Neutrophil (primary cell): ENCODE data around the gene NAB2.

Experiments used
- H3K27ac ChIP-seq: fragments of 200-600 bp; sonication (generic); 2 replicates; pipeline ENCODE4 v1.5.1; 2016; ENCODE audit warnings: mild to moderate bottlenecking, moderate library complexity
- H3K27me3 ChIP-seq: fragments of 200-600 bp; sonication (generic); 2 replicates; pipeline ENCODE4 v1.6.0; 2016; ENCODE audit warnings: mild to moderate bottlenecking
- H3K36me3 ChIP-seq: fragments of 200-600 bp; sonication (generic); 2 replicates; pipeline ENCODE4 v1.5.1; 2017
- H3K4me1 ChIP-seq, 2 experiments: fragments of 200-600 bp in 1 of 2; sonication (generic) in 1 of 2; 1 replicate in 1 of 2; 2 replicates in 1 of 2; pipeline versions ENCODE4 v1.5.1 to v1.6.1; 2013 to 2016; ENCODE audit warnings: low read depth in 1 of 2, low read length in 1 of 2, mild to moderate bottlenecking in 1 of 2, moderate library complexity in 1 of 2; ENCODE audit not compliant: control insufficient read depth in 1 of 2, insufficient read depth in 1 of 2
- H3K4me3 ChIP-seq, 2 experiments: fragments of 200-600 bp in 1 of 2; sonication (generic) in 1 of 2; 1 replicate in 1 of 2; 2 replicates in 1 of 2; pipeline ENCODE4 v1.5.1; 2013 to 2016; ENCODE audit warnings: low read depth in 1 of 2, low read length in 1 of 2, mild to moderate bottlenecking in 1 of 2, moderate library complexity in 1 of 2
- H3K9me3 ChIP-seq: fragments of 200-600 bp; sonication (generic); 2 replicates; pipeline ENCODE4 v1.5.1; 2016
- TF ChIP-seq, protein P1 (sequence below): fragments of 200-600 bp; sonication (generic); IDR thresholded peaks from 2 replicates; pipeline ENCODE4 v1.5.1; 2016; ENCODE audit warnings: antibody characterized with exemption

NAB2 gene

DNA sequence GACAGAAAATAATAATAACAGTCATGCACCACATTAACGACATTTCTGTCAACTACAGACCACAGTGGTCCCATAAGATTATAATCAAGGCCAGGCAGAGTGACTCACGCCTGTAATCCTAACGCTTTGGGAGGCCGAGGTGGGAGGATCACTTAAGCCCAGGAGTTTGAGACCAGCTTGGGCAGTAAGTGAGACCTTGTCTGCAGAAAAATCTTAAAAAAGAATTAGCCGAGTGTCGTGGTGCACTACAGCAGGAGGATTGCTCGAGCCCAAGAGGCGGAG, 8.6 kb downstream of the NAB2 start:
- Histone ChIP-seq H3K4me1 (peaks cover 12 to 19% of the 10 kb centered on the region in 2 experiments), H3K27ac (no peak overlapping the region)

DNA sequence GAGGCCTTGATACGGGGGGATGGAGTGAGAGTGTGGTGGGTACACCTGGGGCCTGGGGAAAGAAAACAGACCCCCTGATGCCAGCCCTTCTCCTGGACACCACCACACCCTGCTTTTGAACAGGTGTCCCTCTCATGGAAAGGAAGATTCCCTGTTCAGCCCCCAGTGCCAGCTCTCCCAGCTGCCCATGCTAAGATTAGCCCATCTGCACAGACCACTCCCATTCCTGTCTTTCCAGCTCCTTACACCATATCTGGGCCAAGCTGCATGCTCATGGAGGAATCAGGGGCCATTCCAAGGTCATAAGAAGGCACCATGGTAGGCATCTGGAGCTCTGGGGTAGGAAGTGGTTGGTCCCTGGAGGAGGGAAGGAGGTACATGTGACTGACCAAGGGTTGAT, 9.6 kb downstream of the NAB2 start:
- Histone ChIP-seq H3K27me3 (no peaks in the 10 kb centered on the region), H3K4me3 (no peak overlapping the region), H3K27ac (peak overlapping the region; percentile 50), H3K9me3 (peaks cover 8% of the 10 kb centered on the region), H3K4me1 (peaks cover 15 to 22% of the 10 kb centered on the region in 2 experiments), H3K36me3 (peaks cover 87% of the 10 kb centered on the region)
- TF ChIP-seq, protein P1, sequence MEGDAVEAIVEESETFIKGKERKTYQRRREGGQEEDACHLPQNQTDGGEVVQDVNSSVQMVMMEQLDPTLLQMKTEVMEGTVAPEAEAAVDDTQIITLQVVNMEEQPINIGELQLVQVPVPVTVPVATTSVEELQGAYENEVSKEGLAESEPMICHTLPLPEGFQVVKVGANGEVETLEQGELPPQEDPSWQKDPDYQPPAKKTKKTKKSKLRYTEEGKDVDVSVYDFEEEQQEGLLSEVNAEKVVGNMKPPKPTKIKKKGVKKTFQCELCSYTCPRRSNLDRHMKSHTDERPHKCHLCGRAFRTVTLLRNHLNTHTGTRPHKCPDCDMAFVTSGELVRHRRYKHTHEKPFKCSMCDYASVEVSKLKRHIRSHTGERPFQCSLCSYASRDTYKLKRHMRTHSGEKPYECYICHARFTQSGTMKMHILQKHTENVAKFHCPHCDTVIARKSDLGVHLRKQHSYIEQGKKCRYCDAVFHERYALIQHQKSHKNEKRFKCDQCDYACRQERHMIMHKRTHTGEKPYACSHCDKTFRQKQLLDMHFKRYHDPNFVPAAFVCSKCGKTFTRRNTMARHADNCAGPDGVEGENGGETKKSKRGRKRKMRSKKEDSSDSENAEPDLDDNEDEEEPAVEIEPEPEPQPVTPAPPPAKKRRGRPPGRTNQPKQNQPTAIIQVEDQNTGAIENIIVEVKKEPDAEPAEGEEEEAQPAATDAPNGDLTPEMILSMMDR, result no peak

More for the DNA sequence above, 8.6 kb downstream of the NAB2 start:
- Histone ChIP-seq H3K9me3 (peaks cover 8% of the 10 kb centered on the region), H3K36me3 (peaks cover 79% of the 10 kb centered on the region), H3K4me3 (no peak overlapping the region), H3K27me3 (no peaks in the 10 kb centered on the region)
- TF ChIP-seq, protein P1, result no peak

DNA sequence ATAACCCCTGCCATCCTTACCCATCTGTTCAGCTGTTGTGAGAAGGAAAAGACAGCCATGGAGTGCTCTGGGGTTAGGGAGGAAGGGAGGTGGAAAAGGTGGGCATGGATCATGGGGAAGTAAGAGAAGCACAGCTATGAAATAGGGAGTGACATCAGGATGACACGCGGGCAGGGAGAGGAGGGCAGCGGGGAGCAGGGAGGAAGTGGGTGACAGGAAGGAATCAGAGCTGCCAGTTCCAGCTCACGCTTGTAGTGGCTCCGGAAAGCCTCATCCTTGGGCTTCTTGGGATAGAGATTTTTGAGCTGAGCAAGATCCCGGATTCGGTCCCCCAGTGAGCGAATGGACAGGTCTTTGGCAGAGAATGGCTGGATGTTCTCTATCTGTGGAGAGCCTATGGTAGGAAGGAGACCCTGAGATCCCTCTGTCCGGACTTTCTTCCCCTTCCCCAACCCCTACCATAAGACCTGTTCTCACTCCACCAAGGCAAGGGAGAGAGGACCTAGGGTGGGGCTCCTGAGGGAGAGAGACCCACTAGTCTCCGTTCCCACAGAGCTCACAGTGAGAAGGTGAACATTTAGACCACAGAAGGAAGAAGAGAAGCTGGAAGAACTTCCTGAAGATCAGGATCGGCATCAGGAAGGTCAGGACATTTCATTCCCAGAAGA, 10.3 kb downstream of the NAB2 start:
- TF ChIP-seq, protein P1, result no peak
- peak overlapping the region; percentile 50 for H3K27ac ChIP-seq
- H3K4me3 ChIP-seq, result no peak overlapping the region
- H3K36me3 ChIP-seq, result peaks cover 93% of the 10 kb centered on the region
- H3K27me3 ChIP-seq, result no peaks in the 10 kb centered on the region
- peaks cover 15 to 20% of the 10 kb centered on the region in 2 experiments for H3K4me1 ChIP-seq
- peaks cover 8% of the 10 kb centered on the region for H3K9me3 ChIP-seq

DNA sequence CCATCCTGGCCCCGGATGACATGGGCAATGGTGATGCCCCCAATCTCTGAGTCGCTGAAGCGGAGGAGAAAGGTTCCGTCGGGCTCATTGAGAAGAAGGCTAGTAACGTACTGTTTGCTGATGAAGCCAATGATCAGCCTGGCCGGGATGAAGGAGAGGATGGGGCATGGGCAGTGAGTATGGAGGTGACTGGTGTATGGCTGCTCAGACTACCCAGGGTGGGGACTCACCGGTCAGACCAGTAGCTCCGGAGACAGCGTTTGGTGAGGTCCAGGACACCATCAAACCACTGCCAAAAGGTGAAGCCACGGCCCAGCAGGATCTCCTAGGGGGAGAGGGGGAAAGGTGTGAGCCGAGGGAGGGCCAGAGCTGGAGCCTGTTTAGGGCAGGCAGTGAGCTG, 10.9 kb downstream of the NAB2 start:
- peaks cover 15 to 20% of the 10 kb centered on the region in 2 experiments for H3K4me1 ChIP-seq
- H3K27me3 ChIP-seq, result no peaks in the 10 kb centered on the region
- no peak overlapping the region for H3K4me3 ChIP-seq
- H3K27ac ChIP-seq, result peak overlapping the region; percentile 50
- peaks cover 8% of the 10 kb centered on the region for H3K9me3 ChIP-seq
- TF ChIP-seq, protein P1, result no peak
- peaks cover 98% of the 10 kb centered on the region for H3K36me3 ChIP-seq

DNA sequence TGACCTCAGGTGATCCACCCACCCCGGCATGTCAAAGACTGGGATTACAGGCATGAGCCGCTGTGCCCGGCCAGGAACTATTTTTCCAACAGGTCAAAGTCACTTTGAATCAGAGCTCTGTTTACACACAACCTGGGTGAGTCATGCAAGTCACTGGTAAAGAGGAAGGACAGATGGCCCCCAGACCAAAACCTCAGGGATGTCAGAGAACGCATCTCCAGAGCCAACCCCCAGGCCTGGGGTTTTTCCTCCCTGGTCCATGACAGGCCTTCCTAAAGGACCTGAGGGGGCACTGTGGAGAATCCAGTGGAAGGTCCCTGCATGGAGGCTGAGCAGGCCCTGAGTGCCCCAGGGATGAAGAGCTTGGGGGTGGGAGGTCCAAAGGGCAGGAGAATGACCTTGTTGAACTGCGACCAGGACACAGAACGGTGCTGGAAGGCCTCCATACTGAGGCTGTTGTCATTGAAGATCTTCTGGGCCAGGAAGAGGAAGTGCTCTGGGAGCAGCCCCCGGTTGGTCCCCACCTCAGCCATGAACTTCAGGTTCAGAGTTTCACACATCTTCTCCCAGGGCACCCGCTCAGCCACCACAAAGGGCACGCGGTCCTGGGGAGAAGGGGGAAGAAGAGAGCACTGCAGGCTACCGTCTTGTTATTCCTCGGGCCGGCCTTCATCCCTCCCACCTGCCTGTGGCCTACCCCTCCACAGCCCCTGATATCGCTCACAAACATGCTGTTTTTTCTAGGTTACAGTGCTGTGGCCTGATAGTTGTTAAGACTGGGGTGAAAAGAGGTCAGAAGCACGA, 13.2 kb downstream of the NAB2 start:
- Histone ChIP-seq H3K4me3 (peak overlapping the region; percentile 22 to 37), H3K27ac (peak overlapping the region; percentile 92), H3K9me3 (peaks cover 8% of the 10 kb centered on the region), H3K27me3 (no peaks in the 10 kb centered on the region), H3K36me3 (peaks cover 98% of the 10 kb centered on the region), H3K4me1 (peaks cover 15 to 20% of the 10 kb centered on the region in 2 experiments)
- TF ChIP-seq, protein P1, result no peak
